CD4-positive, CD25-positive, alpha-beta regulatory T cell (primary cell): ENCODE results near the gene CAMSAP1. TPM values are rescaled to one million over a fixed set of nuclear protein-coding genes. Genes with fewer than 3 reads are reported as not detected.
"Not testable (repeated sequence)": the region's sequence is repeated elsewhere in the genome, so short reads cannot be mapped to it uniquely, and the experiment has no call there.

Source experiments
- ATAC-seq, 2 donors: fragments of 150-1000 bp; cut with Tn5 transposase; one replicate each; pipeline ENCODE4 v1.10.0; 2021; ENCODE audit warnings: low read depth in 2 of 2, moderate number of reproducible peaks in 2 of 2, moderate library complexity in 1 of 2
- DNase-seq, 3 donors: peaks; one replicate each; pipeline versions ENCODE4 v3.0.0 to v3.0.0-alpha.2; 2012 to 2022; ENCODE audit warnings: mixed read lengths in 1 of 3
- H3K27ac ChIP-seq: one replicate; pipeline ENCODE4 v1.7.0; 2013; ENCODE audit warnings: mild to moderate bottlenecking, low read length; ENCODE audit not compliant: insufficient read depth, poor library complexity, severe bottlenecking
- H3K27me3 ChIP-seq: one replicate; pipeline ENCODE4 v1.7.0; 2013; ENCODE audit warnings: low read length; ENCODE audit not compliant: control insufficient read depth, insufficient read depth
- H3K36me3 ChIP-seq: one replicate; pipeline ENCODE4 v1.7.0; 2013; ENCODE audit warnings: mild to moderate bottlenecking, low read length, moderate library complexity; ENCODE audit not compliant: control insufficient read depth, insufficient read depth
- H3K4me1 ChIP-seq: 2 replicates; pipeline ENCODE4 v1.7.0; 2013; ENCODE audit warnings: mild to moderate bottlenecking, low read length; ENCODE audit not compliant: insufficient read depth, control insufficient read depth, poor library complexity, severe bottlenecking
- H3K4me3 ChIP-seq: one replicate; pipeline ENCODE4 v1.7.0; 2013; ENCODE audit warnings: low read depth, mild to moderate bottlenecking, low read length, moderate library complexity
- H3K9me3 ChIP-seq, 2 experiments: 1 replicate in 1 of 2; 2 replicates in 1 of 2; pipeline ENCODE4 v1.7.0; 2013; ENCODE audit warnings: low read length in 2 of 2, mild to moderate bottlenecking in 1 of 2, moderate library complexity in 1 of 2; ENCODE audit not compliant: control insufficient read depth in 2 of 2
- H3K27ac Mint-ChIP-seq, 3 donors: one replicate each; pipeline ENCODE4 v1.8.0; 2020 to 2022; ENCODE audit warnings: mild to moderate bottlenecking in 3 of 3, mixed read lengths in 3 of 3, moderate library complexity in 2 of 3
- H3K27me3 Mint-ChIP-seq: one replicate; pipeline ENCODE4 v1.8.0; 2022; ENCODE audit warnings: mild to moderate bottlenecking, mixed read lengths
- H3K36me3 Mint-ChIP-seq: one replicate; pipeline ENCODE4 v1.8.0; 2020; ENCODE audit warnings: mixed read lengths
- H3K4me1 Mint-ChIP-seq, 4 donors: one replicate each; pipeline ENCODE4 v1.8.0; 2020 to 2022; ENCODE audit warnings: mixed read lengths in 4 of 4, mild to moderate bottlenecking in 1 of 4
- H3K4me3 Mint-ChIP-seq, 4 donors: one replicate each; pipeline ENCODE4 v1.8.0; 2020 to 2022; ENCODE audit warnings: mild to moderate bottlenecking in 4 of 4, mixed read lengths in 4 of 4, moderate library complexity in 3 of 4
- H3K9me3 Mint-ChIP-seq, 7 donors: one replicate each; pipeline ENCODE4 v1.8.0; 2020 to 2022; ENCODE audit warnings: mixed read lengths in 7 of 7, mild to moderate bottlenecking in 3 of 7, moderate library complexity in 2 of 7
- polyA plus RNA-seq, 4 donors: library from polyadenylated mRNA; unstranded; fragments of 300-500 nt; fragmentation: Illumina TruSeq; gene quantifications; one replicate each; pipeline ENCODE4 v1.2.3, GENCODE V29; 2021
- total RNA-seq: library from RNA; stranded (reverse); gene quantifications from one replicate; pipeline ENCODE4 v1.2.3, GENCODE V29; 2022

CAMSAP1 gene
- total and polyA plus RNA-seq, 5 donors from 2014 or later, result 0.67 to 31.6 (median 2.0) TPM

DNA sequence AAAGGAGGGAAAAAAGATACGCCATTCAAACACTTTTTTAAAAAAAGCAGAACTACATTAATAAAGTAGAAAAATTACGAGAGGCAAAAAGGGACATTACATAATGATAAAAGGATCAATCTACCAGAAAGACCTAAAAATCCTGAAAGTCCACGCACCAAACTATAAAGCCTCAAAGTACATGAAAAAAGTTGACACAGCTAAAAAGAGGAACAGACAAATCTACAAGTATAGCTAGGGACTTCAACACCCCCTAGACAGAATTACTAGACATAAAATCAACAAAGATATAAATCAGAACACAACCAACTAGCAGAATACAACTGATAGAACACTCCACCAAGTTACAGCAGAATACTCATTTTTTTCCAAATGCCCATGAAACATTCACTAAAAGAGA is 11.1 kb downstream of the CAMSAP1 start:
- DNase-seq (no peak), ATAC-seq (no peak)
- Histone ChIP-seq H3K9me3 (no peaks in the 10 kb centered on the region), H3K4me3 (no peak overlapping the region), H3K36me3 (no peaks in the 10 kb centered on the region), H3K27ac (no peak overlapping the region), H3K27me3 (no peaks in the 10 kb centered on the region), H3K4me1 (peaks cover 24% of the 10 kb centered on the region)
- H3K4me3 Mint-ChIP-seq, result no peak overlapping the region
- no peak overlapping the region for H3K27ac Mint-ChIP-seq
- no peaks in the 10 kb centered on the region for H3K27me3 Mint-ChIP-seq
- peaks cover 33 to 81% (median 63%) of the 10 kb centered on the region in 4 donors for H3K4me1 Mint-ChIP-seq
- H3K9me3 Mint-ChIP-seq, result peaks cover 0 to 7% (median 0%) of the 10 kb centered on the region in 7 donors
- peaks cover 13% of the 10 kb centered on the region for H3K36me3 Mint-ChIP-seq

DNA sequence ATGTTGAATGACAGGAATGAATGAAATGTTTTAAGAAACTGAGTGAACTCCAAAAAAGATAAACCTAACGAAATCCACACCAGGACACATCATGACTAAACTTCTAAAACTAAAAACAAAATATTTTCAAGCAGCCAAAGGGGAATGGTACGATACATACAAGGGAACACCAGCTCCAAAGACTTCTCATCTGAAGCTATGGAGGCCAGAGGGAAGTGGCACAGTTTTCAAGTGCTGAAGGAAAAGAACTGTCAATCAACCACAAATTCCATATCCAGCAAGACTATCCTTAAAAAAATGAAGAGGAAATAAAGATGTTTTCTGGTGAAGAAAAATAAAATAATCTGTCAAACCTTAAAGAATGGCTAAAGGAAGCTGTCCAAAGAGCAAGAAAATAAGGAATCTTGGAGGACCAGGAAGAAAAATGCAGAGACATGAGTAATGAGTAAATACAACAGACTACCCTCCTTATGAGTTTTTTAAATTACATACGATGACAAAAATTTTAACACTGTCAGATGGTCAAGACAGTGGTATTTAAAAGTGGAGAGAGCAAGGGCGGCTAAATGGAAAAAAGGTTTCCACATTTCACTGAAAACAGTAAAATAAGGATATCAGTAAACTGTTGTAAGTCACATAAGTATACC is 12.0 kb downstream of the CAMSAP1 start:
- H3K27ac Mint-ChIP-seq, result no peak overlapping the region
- Histone ChIP-seq H3K36me3 (no peaks in the 10 kb centered on the region), H3K4me3 (no peak overlapping the region), H3K27me3 (no peaks in the 10 kb centered on the region), H3K27ac (no peak overlapping the region), H3K9me3 (no peaks in the 10 kb centered on the region), H3K4me1 (peaks cover 24% of the 10 kb centered on the region)
- H3K36me3 Mint-ChIP-seq, result peaks cover 13% of the 10 kb centered on the region
- DNase-seq, result no peak
- peaks cover 0 to 7% (median 0%) of the 10 kb centered on the region in 7 donors for H3K9me3 Mint-ChIP-seq
- peak overlapping the region in 1 of 4 donors; percentile 6 for H3K4me3 Mint-ChIP-seq
- no peaks in the 10 kb centered on the region for H3K27me3 Mint-ChIP-seq
- no peak for ATAC-seq
- H3K4me1 Mint-ChIP-seq, result peaks cover 33 to 84% (median 61%) of the 10 kb centered on the region in 4 donors

GRCh38 chr9:135893104-135893503 is 14.2 kb downstream of the CAMSAP1 start:
- no peak for ATAC-seq
- Histone ChIP-seq H3K27me3 (no peaks in the 10 kb centered on the region), H3K4me3 (no peak overlapping the region), H3K36me3 (no peaks in the 10 kb centered on the region), H3K9me3 (no peaks in the 10 kb centered on the region), H3K4me1 (peaks cover 25% of the 10 kb centered on the region), H3K27ac (no peak overlapping the region)
- H3K4me3 Mint-ChIP-seq, result peak overlapping the region in 3 of 4 donors; percentile 18 to 55 (median 36)
- H3K36me3 Mint-ChIP-seq, result peaks cover 4% of the 10 kb centered on the region
- H3K27ac Mint-ChIP-seq, result peak overlapping the region; percentile 5 to 38 (median 24)
- peaks cover 33 to 85% (median 56%) of the 10 kb centered on the region in 4 donors for H3K4me1 Mint-ChIP-seq
- DNase-seq, result no peak
- no peaks in the 10 kb centered on the region for H3K27me3 Mint-ChIP-seq
- H3K9me3 Mint-ChIP-seq, result no peaks in the 10 kb centered on the region

DNA sequence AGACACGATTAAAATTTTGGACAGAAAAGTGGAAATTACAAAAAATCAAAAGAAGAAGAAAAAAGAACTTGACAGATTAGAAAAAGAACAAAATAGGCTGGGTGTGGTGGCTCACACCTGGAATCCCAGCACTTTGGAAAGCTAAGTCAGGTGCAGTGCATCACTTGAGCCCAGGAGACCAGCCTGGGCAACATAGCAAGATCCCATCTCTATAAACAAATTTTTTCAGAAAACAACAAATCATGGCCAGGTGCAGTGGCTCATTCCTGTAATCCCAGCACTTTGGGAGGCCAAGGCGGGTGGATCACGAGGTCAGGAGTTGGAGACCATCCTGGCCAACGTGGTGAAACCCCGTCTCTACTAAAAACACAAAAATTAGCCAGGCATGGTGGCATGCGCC is 15.0 kb downstream of the CAMSAP1 start:
- H3K27me3 ChIP-seq, H3K9me3 Mint-ChIP-seq, H3K27ac ChIP-seq, H3K4me3 ChIP-seq, DNase-seq, H3K36me3 Mint-ChIP-seq, H3K36me3 ChIP-seq, ATAC-seq, H3K9me3 ChIP-seq, H3K27me3 Mint-ChIP-seq: not testable (repeated sequence)
- Mint-ChIP-seq H3K4me1 (peaks cover 31 to 87% (median 55%) of the 10 kb centered on the region in 4 donors), H3K27ac (peak overlapping the region in 2 of 3 donors; percentile 19 to 67), H3K4me3 (peak overlapping the region in 1 of 4 donors; percentile 43)
- peaks cover 33% of the 10 kb centered on the region for H3K4me1 ChIP-seq

- no peaks in the 10 kb centered on the region for H3K9me3 ChIP-seq
- peaks cover 39% of the 10 kb centered on the region for H3K4me1 ChIP-seq
- H3K27me3 Mint-ChIP-seq, result no peaks in the 10 kb centered on the region
- H3K9me3 Mint-ChIP-seq, result no peaks in the 10 kb centered on the region
- peaks cover 4% of the 10 kb centered on the region for H3K36me3 Mint-ChIP-seq
- no peak overlapping the region for H3K4me3 Mint-ChIP-seq
- H3K4me1 Mint-ChIP-seq, result peaks cover 31 to 88% (median 56%) of the 10 kb centered on the region in 4 donors
- no peak overlapping the region for H3K4me3 ChIP-seq
- no peaks in the 10 kb centered on the region for H3K36me3 ChIP-seq
- DNase-seq (no peak), ATAC-seq (no peak)
- H3K27ac ChIP-seq, result no peak overlapping the region
- H3K27ac Mint-ChIP-seq, result no peak overlapping the region
- H3K27me3 ChIP-seq, result no peaks in the 10 kb centered on the region
Measured at GRCh38 chr9:135891027-135891631, 16.2 kb downstream of the CAMSAP1 start.

DNA sequence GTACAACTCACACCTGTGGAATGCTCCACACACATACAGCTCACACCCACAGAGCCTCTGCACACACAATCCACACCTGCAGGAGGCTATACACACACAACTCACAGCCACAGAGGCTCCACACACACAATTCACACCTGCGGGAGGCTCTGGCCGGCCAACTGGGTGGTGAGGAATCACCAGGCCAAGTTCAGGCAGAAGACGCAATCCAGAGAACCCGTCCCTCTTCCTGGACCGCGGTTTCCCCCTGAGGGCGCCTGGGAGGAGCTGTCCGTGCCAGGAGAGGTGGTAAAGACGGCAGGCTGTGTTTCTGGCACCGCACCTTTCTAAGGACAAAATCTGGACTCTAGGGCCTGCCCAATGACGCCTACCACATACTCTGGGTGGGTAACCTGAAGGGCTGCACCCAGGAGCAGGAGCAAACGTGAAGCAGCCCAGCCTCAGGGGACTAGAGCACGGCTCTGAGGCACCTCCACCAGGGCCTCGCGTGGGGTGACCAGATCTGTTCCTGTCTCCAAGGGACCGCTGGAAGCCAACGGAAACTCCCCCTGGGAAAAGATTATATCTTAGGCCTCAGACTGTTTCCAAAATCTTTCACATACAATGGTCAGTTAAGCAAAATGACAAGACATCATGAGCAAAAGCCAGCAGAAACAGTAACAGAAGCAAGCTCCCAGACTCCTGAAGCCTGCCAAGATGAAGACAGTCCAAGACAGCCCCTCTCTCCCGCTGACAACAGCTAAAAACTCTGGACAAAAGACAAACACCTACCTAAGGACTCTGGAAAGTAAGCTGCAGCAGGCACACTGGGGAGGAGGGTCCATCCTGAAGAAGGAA is 16.9 kb downstream of the CAMSAP1 start:
- Mint-ChIP-seq H3K27me3 (no peaks in the 10 kb centered on the region), H3K36me3 (peaks cover 4% of the 10 kb centered on the region), H3K27ac (peak overlapping the region in 1 of 3 donors; percentile 38), H3K4me1 (peaks cover 24 to 89% (median 55%) of the 10 kb centered on the region in 4 donors), H3K4me3 (no peak overlapping the region), H3K9me3 (no peaks in the 10 kb centered on the region)
- Histone ChIP-seq H3K4me3 (no peak overlapping the region), H3K36me3 (no peaks in the 10 kb centered on the region), H3K27me3 (no peaks in the 10 kb centered on the region), H3K9me3 (no peaks in the 10 kb centered on the region), H3K4me1 (peaks cover 45% of the 10 kb centered on the region), H3K27ac (no peak overlapping the region)
- DNase-seq (no peak), ATAC-seq (no peak)

DNA sequence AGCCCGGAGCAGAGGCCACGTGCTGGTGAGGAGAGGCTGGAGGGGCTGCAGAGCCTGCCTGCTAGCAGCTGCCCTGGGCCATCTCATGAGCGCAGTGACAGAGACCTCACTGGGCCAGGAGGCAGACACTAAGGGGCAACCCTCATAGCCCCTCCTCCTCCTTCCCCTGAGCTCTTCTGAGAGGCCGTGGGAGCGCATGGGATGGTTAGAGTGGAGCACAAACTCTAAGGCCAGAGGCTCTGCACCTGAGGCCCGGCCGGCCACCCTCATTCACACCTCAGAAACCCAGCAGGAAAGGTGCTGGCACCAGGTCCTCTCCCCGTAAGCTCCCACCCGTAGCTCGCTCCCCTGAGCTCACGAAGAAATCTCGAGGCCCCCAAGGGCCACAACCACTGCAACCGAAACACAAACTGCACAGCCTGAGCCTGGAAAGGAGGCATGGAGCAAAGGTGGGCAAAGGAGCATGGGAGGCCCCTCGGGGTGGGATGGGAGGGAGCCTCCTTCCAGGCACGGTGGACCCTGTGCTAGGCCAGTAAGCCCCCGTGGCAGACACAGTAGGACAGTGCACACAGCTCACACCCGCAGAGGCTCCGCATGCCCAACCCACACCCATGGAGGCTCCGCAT is 17.7 kb downstream of the CAMSAP1 start:
- Mint-ChIP-seq H3K36me3 (peaks cover 4% of the 10 kb centered on the region), H3K4me3 (peak overlapping the region in 1 of 4 donors; percentile 14), H3K9me3 (no peaks in the 10 kb centered on the region), H3K27ac (peak overlapping the region in 2 of 3 donors; percentile 38 to 47), H3K4me1 (peaks cover 24 to 88% (median 58%) of the 10 kb centered on the region in 4 donors), H3K27me3 (no peaks in the 10 kb centered on the region)
- Histone ChIP-seq H3K36me3 (no peaks in the 10 kb centered on the region), H3K27me3 (no peaks in the 10 kb centered on the region), H3K9me3 (no peaks in the 10 kb centered on the region), H3K4me1 (peaks cover 52% of the 10 kb centered on the region), H3K27ac (no peak overlapping the region), H3K4me3 (no peak overlapping the region)
- ATAC-seq (no peak), DNase-seq (no peak)
